Stimulated activated CD8-positive, alpha-beta memory T cell treated with anti-CD3 and anti-CD28 coated beads, Interleukin-7, amount 100 ng/mL, for 48 hours (primary cell): Measurements from ENCODE around the gene MPRIP.
A peak's percentile ranks its signal among the peaks of the same experiment; 100 is the strongest.
"Not testable (repeated sequence)": the region's sequence is repeated elsewhere in the genome, so short reads cannot be mapped to it uniquely, and the experiment has no call there.

Source experiments
- DNase-seq, 2 donors: peaks; one replicate each; pipeline ENCODE4 v3.0.0-alpha.2; 2020; ENCODE audit warnings: low read depth in 1 of 2; ENCODE audit errors: extremely low read depth in 1 of 2

Gene MPRIP, protein sequence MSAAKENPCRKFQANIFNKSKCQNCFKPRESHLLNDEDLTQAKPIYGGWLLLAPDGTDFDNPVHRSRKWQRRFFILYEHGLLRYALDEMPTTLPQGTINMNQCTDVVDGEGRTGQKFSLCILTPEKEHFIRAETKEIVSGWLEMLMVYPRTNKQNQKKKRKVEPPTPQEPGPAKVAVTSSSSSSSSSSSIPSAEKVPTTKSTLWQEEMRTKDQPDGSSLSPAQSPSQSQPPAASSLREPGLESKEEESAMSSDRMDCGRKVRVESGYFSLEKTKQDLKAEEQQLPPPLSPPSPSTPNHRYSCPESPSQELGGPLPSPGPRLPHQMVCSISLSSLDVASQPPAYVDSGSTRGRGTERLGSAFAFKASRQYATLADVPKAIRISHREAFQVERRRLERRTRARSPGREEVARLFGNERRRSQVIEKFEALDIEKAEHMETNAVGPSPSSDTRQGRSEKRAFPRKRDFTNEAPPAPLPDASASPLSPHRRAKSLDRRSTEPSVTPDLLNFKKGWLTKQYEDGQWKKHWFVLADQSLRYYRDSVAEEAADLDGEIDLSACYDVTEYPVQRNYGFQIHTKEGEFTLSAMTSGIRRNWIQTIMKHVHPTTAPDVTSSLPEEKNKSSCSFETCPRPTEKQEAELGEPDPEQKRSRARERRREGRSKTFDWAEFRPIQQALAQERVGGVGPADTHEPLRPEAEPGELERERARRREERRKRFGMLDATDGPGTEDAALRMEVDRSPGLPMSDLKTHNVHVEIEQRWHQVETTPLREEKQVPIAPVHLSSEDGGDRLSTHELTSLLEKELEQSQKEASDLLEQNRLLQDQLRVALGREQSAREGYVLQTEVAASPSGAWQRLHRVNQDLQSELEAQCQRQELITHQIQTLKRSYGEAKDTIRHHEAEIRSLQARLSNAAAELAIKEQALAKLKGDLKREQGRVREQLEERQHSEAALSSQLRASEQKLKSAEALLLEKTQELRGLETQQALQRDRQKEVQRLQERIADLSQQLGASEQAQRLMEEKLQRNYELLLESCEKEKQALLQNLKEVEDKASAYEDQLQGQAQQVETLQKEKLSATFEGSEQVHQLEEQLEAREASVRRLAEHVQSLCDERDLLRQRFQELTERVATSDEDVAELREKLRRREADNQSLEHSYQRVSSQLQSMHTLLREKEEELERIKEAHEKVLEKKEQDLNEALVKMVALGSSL (N-terminal part only)

GRCh38 chr17:17042384-17042736, at the start of gene MPRIP:
Gene MPRIP (plus strand): TSS chr17:17042457. CDS start chr17:17042849, 392 bp downstream.
- no peak for DNase-seq

- DNase-seq = no peak
Observed at GRCh38 chr17:16994631-16995030, 47.6 kb upstream of the MPRIP start.

DNA sequence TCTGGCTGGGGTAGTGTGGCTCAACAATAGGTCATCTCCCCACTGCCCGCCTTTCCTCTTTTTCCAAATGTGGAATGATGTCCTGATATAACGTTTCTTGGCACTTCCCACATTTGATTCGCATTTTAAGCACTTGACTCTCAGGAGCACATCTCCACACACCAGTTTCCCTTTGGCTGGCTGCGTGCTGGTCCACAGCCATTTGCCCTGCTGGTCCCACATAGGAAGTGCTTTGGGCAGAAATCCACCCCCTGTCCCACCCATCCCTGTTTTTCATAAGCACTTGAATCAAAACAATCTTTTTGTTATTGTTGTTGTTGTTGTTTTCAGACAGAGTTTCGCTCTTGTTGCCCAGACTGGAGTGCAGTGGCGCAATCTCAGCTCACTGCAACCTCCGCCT, 46.3 kb upstream of the MPRIP start:
- DNase-seq = no peak

- DNase-seq = not testable (repeated sequence)
Observed at GRCh38 chr17:16996726-16997125, 45.5 kb upstream of the MPRIP start.

DNA sequence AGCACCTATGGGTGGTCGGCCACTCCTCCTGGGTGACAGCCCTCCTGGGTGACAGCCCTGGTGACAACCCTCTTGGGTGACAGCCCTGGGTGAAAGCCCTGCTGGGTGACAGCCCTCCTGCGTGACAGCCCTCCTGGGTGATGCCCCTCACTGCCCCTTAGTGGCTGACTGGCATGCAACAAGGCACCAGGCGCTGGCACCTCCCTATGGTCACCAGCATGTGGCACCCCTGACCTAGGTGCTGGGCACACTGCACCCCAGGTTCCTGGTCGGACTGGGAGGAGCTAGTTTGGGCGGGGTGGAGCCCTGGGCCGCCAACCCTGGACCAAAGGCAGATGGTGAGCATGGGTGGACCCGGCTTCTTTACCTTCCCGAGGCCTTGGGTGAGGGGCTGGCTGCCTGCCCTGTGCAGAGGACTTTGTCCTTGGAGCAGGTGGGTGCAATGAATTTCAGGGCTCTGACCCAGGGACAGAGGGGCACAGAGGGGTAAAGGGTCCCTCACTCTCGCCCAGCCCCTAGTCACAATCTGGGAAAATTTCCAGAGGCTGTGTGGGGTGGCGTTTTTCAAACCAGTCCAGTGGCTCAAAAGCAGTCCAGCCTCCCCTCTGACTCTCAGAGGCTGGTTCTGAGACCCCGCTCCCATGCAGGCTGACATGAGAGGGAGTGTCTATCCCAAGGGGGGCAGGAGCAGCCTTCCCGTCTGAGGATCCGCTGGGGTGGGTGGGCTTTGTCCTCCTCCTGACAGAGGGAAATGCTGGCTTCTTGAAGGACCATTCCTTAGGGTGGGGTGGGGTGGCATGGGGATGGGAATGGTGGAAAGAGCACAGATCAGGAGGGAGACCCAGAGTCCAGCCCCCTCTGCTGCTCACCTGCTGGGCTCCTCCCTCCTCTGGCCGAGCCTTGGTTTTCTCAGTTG, 44.5 kb upstream of the MPRIP start:
- DNase-seq = peak in 1 of 2 donors; percentile 52

GRCh38 chr17:16999931-17000625, 42.2 kb upstream of the MPRIP start:
- no peak for DNase-seq

GRCh38 chr17:17001076-17001777, 41.0 kb upstream of the MPRIP start:
- no peak for DNase-seq

- peak; percentile 52 to 54 for DNase-seq
Observed at GRCh38 chr17:17001874-17002520, 40.3 kb upstream of the MPRIP start.

GRCh38 chr17:17002731-17003715, 39.2 kb upstream of the MPRIP start:
- not testable (repeated sequence) for DNase-seq

GRCh38 chr17:17004251-17004996, 37.8 kb upstream of the MPRIP start:
- DNase-seq = no peak

GRCh38 chr17:17004997-17005614, 37.2 kb upstream of the MPRIP start:
- DNase-seq = not testable (repeated sequence)

- DNase-seq = not testable (repeated sequence)
Observed at GRCh38 chr17:17007891-17008290, 34.4 kb upstream of the MPRIP start.

GRCh38 chr17:17008621-17009397, 33.4 kb upstream of the MPRIP start:
- not testable (repeated sequence) for DNase-seq

GRCh38 chr17:17009972-17010371, 32.3 kb upstream of the MPRIP start:
- not testable (repeated sequence) for DNase-seq

DNA sequence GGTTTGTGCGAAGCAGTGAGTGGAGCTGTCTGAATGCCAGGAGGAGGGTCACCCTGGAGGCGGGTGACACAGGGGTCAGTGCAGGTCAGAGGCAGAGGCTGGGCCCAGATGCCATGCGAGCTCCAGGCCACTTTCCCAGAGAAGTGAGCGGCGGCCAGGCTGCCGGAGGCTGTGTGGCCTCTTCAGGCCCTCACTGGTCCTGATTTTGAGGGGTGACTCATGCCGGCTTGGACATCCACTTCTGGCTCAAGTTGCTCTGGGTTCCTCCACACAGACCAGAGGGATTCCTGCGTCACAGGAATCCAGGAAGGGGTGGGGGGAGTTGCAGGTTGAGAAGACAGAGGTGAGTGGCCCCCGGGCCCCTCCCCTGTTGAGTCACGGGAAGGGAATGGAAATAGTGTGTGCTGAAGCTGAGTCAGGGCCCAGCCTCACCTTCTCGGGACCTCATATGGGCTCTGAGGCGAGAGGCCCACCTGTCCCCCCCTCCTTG, 31.7 kb upstream of the MPRIP start:
- DNase-seq = not testable (repeated sequence)
